ENCODE measurements around the gene SAFB.

The SAFB gene

DNA sequence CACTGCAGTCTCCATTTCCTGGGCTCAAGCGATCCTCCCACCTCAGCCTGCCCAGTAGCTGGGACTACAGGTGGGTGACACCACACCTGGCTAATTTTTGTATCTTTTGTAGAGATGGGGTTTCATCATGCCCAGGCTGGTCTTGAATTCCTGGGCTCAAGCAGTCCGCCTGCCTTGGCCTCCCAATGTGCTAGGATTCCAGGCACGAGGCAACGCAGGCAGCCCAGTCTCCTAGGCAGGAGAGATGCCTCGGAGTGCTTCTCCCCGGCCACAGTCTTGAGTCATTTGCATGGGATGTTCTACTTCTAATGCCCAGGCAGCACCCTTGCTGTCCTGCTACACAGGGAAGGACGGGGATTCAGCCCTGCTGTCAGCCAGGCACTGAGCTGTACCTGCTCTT is 48.7 kb downstream of the SAFB start:
- DNase-seq, result no peak

DNA sequence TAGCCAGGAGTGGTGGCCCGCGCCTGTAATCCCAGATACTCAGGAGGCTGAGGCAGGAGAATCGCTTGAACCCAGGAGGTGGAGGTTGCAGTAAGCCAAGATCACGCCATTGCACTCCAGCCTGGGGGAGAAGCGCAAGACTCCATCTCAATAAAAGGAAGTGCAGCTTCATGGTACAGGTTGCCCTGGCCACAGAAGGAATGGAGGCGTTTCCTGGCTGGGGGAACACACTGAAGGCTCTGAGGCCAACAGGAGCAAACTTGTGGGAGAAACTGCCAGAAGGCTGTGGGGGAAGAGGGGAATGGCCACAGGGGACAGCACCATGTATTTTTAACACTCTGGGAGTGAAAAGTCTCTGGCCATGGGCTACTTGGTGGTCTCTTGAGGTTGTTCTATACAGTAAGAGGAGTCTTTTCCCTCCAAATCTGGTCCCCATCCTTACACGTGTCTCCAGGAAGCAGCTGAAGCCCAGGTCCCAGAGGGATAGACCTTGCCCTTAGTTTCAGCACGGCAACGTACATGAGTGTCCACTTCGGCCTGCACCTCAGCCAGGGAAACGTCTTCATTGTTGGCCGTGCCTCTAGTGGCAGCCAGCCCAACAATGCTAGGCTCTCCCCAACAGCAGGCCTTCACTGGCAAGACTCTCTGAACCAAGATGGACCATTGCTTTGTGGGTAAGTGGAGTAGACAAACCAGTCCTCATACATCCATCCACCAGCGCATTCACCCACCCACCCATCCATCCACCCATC is 50.0 kb downstream of the SAFB start:
- no peak for DNase-seq

DNA sequence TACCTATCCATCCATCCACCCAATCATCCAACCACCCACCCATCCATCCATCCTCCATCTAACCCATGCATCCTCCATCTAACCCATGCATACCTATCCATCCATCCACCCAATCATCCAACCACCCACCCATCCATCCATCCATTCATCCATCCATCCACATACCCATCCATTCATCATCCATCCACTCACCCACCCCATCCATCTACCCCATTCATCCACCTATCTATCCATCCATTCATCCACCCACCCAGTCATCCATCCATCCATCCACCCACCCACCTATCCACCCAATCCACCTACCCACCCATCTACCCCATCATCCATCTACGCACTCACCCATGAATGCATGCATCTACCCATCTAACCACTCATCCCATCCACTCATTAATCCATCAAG is 50.9 kb downstream of the SAFB start:
- DNase-seq, result no peak

- no peak for DNase-seq
These were observed 51.8 kb downstream of the SAFB start for GRCh38 chr19:5674714-5675113.

DNA sequence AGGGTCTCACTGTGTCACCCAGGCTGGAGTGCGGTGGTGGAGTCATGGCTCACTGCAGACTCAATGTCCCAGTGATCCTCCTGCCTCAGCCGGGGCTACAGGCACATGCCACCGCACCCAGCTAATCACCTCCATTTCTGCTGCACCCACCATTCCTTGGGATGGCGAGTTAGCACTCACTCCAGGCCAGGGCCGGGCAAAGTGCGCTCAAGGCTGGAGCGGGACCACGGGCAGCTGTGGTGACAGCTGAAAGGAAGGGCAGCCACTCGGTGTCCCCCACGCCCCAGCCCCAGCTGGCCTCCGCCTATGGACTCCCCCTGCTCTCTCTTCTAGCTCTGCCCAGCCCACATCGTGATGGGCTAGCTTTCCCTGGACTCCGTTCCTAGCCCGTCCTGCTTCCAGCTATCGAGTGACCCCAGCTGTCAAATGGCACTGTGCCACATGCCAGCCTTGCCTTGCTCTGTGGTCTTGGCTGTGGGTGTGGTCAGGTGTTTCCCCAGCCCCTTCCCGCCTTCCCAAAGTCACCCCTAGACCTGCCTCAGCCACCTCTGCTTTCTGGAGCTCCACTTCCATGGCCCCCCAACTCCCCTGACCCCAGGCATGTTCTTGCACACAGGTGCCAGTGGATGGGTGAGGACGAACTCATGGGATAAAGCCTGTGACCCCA is 53.4 kb downstream of the SAFB start:
- no peak for DNase-seq

- no peak for DNase-seq
These were observed 53.9 kb downstream of the SAFB start for GRCh38 chr19:5676772-5677105.

DNA sequence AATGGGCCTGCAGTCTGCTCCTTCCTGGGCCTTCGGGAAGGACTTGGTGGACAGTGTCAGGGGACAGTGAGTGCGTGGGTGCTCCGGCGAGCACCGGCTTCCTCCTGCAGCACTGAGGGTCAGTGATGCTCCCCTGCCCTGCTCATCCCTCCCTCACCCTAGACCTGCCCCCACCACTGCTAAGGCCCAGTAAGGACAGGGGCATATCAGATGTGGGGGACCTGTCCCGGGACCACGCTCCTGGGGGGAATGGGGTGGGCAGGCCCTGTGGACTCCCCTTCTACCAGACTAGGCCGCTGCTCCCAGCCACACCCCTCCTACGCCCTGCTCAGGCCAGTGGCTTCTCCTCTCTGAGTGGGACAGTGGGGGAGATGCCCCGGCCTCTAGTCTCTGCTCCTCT is 54.3 kb downstream of the SAFB start:
- no peak for DNase-seq

DNA sequence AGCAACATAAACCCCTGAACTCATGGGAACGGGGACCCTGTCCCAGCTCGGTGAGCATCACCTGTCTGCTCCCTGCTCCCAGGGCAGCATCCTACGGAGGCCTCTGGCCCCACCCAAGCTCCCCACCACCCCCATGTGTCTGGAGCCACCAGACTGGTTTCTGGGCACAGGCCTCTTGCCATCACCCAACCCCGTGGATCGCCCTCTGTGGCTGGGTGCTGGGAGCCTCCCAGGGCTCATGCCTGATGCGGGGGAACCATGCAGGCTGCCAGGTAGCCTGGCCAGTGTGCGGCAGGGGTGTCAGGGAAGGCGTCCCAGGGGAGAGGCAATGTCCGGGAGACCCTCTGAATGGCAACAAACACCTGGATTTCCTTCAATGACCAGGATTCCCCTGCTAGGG is 54.7 kb downstream of the SAFB start:
- no peak for DNase-seq

GRCh38 chr19:5678071-5678718 is 55.3 kb downstream of the SAFB start:
- DNase-seq, result no peak

DNA sequence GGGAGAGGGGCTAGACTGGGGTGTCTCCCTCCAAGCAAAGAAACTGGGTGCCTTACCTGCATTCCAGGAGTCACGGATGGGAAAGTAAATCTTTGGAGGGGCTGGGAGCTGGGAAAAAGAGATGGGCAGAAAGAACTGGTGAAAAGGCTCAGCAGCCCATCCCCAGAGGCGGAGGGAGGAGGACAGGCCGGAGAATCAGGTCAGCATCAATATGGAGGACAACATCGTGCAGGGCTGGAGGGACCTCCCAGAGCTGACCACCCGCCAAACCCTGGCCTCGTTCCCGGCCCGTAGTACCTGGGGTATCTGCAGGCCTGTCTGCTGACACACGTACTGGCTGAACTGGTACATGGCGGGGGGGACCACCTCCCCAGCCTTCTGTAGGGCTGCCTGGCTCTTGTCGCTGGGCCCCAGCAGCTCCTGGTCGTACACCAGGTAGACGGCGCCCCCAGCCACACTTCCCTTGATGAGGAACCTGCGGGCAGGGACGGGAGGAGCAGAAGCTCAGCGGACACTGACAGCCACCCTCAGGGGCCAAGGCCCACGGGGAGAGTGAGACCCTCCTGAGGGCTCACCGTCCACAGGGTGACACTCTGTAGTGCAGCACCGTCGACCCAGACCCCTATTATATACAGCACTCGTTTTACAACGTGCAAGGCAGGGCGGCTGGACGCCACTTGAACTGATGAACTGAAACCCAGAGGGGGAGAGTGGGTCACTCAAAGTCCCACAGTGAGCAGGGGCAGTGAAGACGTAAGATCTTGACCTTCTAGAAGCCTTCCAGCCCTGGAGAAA is 56.6 kb downstream of the SAFB start:
- no peak for DNase-seq

- DNase-seq, result no peak
These were observed 57.2 kb downstream of the SAFB start for GRCh38 chr19:5680084-5680436.

GRCh38 chr19:5680437-5681368 is 57.8 kb downstream of the SAFB start, which contains the start of the genes HSD11B1L and MICOS13:
HSD11B1L (plus strand) TSS chr19:5681027; CDS start chr19:5684833, 3,806 bp downstream.
MICOS13 (minus strand) TSS chr19:5680516; CDS start chr19:5680486, 30 bp downstream.
- DNase-seq, result peak; percentile 99

- DNase-seq, result no peak
These were observed 58.7 kb downstream of the SAFB start for GRCh38 chr19:5681391-5682106.

DNA sequence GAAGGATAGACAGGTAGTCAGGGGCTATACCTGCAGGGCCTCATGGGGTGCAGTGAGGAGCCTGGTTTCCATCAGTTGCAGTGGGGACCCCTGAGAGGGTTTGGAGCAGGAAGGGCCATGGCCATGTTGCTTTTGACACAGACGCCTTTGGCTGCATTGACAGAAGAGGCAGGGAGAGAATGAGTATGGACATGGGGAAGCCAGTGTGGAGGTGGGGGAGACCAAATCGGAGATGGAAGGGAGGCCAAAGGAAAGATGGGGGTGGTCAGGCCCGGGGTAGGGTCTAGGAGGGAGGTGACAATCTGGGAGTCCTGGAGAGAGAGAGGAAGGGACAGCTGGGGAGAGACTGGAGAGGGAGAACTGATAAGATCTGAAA is 59.2 kb downstream of the SAFB start:
- no peak for DNase-seq

GRCh38 chr19:5683177-5683886 is 60.4 kb downstream of the SAFB start:
- DNase-seq, result no peak

GRCh38 chr19:5684694-5685430 is 62.0 kb downstream of the SAFB start:
- DNase-seq, result no peak

DNA sequence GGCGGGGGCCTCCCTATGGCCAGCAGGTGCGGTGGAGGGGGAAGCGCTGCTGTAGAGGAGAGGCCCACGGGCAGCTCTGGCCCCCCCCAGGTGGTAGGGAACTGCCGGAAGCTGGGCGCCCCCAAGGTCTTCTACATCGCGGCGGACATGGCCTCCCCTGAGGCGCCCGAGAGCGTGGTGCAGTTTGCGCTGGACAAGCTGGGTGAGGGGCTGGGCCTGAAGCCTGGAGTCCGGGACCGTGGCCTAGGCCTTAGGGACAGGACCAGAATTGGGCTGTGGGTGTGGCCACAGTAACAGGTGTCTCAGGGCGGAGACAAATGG is 63.4 kb downstream of the SAFB start:
- DNase-seq, result no peak

DNA sequence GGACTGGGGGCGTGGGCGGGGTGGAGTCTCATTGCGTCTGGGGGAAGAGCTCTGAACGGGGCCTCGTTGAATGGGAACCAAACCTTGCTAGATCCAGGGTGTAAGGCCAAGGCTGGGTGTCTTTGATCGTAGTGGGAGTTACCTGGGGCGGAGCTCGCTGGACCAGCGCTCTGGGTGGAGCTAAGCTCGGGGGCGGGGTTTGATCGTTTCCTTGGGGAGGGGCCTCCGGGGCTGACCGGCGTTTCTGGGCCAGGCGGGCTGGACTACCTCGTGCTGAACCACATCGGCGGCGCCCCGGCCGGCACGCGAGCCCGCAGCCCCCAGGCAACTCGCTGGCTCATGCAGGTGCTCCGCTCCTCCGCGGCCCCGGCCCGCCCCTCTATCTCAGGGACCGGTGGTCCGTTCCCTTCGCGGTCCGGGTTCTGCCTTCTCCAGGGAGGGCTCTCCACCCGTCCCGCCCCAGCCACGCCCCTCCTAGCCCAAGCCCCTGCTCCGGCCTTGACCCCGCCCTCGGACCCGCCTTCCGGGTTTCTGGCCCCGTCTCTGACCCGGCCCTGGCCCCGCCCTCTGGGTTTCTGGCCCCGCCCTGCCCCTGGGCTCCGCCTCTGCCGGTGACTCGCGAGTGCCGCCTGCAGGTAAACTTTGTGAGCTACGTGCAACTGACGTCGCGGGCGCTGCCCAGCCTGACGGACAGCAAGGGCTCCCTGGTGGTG is 63.9 kb downstream of the SAFB start:
- peak; percentile 95 for DNase-seq

DNA sequence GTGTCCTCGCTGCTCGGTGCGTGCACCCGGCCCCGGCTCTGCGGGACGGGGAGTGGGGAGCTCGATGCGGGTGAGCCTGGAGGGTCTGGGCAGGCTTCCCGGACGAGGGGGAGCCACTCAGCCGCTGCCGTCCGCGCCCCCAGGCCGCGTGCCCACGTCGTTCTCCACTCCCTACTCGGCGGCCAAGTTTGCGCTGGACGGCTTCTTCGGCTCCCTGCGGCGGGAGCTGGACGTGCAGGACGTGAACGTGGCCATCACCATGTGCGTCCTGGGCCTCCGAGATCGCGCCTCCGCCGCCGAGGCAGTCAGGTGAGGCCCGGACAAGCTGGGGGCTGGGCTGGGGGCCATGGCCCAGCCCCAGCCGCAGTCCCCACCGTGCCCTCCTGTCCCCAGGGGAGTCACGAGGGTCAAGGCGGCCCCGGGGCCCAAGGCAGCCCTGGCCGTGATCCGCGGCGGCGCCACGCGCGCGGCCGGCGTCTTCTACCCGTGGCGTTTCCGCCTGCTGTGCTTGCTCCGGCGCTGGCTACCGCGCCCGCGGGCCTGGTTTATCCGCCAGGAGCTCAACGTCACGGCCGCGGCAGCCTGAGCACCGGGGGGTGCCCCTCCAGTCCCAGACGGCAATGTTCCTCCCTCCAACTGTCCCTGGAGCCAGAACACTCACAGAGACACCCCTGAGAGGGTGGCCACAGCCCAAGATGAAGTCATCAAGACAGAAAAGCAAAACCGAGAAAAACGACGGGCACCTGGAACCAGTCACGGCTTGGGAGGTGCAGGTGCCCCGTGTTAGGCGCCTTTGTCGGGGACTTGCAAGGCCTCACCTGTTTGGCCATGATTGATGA is 64.7 kb downstream of the SAFB start:
- DNase-seq, result no peak

All from CD4-positive, alpha-beta T cell treated with Interleukin-4 for 1 hour (primary cell).